HFFc6 (cell line): Measurements from ENCODE around the gene KNDC1. TPM values are rescaled to one million over a fixed set of nuclear protein-coding genes. Genes with fewer than 3 reads are reported as not detected.

Experiments
- DNase-seq: peaks from one replicate; pipeline ENCODE4 v3.0.0-alpha.2; 2018
- H3K27ac Mint-ChIP-seq: 2 replicates; pipeline ENCODE4 v1.8.0; 2020; ENCODE audit warnings: mild to moderate bottlenecking, mixed read lengths
- H3K27me3 Mint-ChIP-seq: 2 replicates; pipeline ENCODE4 v1.8.0; 2021; ENCODE audit warnings: mild to moderate bottlenecking, moderate library complexity, mixed read lengths; ENCODE audit not compliant: insufficient read depth
- H3K36me3 Mint-ChIP-seq: 2 replicates; pipeline ENCODE4 v1.8.0; 2021; ENCODE audit warnings: low read depth, mixed read lengths
- H3K4me1 Mint-ChIP-seq: 2 replicates; pipeline ENCODE4 v1.8.0; 2020; ENCODE audit warnings: low read depth, mixed read lengths
- H3K4me3 Mint-ChIP-seq: 2 replicates; pipeline ENCODE4 v1.8.0; 2020; ENCODE audit warnings: mild to moderate bottlenecking, moderate library complexity, mixed read lengths
- H3K9me3 Mint-ChIP-seq: 2 replicates; pipeline ENCODE4 v1.8.0; 2020; ENCODE audit warnings: mild to moderate bottlenecking, mixed read lengths
- total RNA-seq, 6 experiments: library from RNA; stranded (reverse); fragmentation: NEBNext Ultra II Directional; extraction: Animal tissue kit (Norgen Biotek cat#: 25700); gene quantifications; 2 replicates in 1 of 6; 3 replicates in 5 of 6; pipeline ENCODE4 v1.2.3, GENCODE V29; 2021
- TF ChIP-seq, protein P1 (sequence below): fragments of 200-600 bp; sonication (generic); IDR thresholded peaks from 2 replicates; pipeline ENCODE4 v1.5.0; 2021; ENCODE audit warnings: antibody characterized with exemption, mild to moderate bottlenecking

Gene KNDC1
- total RNA-seq, 6 experiments from 2014 or later: 0.05 to 1.00 (median 0.28) TPM; not detected in 3

DNA sequence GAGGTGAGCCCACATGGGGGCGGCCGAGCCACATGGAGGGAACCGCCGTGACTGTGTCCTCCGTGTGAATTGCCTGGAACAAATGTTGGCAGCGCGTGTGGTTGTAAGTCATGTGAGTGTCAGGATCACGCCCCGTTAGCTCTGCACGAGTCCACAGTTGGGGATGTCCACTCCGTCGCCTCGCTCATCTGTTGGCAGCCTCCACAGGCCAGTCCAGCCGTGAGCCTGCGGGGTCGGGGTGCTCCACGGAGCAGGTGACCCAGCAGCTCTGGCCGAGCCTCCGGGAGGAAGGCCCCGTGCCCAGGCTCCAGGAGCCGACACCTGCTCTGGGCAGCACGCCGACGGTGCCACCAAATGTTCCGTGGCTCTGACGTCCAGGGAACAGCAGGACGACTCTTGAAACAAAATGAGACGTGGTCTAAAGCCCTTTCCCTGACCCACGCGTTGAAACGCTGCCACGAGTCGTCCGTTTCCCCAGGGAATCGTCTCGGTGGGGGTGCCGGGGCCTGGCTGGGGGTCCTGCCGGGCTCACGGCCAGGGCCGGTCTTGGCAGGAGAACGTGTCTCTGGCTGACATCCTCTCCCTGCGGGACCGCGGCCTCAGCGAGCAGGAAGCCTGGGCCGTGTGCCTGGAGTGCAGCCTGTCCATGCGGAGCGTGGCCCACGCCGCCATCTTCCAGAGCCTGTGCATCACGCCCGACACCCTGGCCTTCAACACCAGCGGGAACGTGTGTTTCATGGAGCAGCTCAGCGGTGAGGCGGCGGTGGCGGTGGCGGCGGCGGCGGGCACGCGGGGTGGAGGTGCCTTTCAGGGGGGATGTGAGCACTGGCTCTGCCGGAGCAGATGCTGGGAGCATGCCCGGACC is 7.0 kb downstream of the KNDC1 start:
- Mint-ChIP-seq H3K27ac (no peak overlapping the region), H3K9me3 (peaks cover 19% of the 10 kb centered on the region), H3K27me3 (peaks cover 11% of the 10 kb centered on the region), H3K36me3 (no peaks in the 10 kb centered on the region), H3K4me3 (no peak overlapping the region), H3K4me1 (no peaks in the 10 kb centered on the region)
- DNase-seq: no peak
- TF ChIP-seq, protein P1, sequence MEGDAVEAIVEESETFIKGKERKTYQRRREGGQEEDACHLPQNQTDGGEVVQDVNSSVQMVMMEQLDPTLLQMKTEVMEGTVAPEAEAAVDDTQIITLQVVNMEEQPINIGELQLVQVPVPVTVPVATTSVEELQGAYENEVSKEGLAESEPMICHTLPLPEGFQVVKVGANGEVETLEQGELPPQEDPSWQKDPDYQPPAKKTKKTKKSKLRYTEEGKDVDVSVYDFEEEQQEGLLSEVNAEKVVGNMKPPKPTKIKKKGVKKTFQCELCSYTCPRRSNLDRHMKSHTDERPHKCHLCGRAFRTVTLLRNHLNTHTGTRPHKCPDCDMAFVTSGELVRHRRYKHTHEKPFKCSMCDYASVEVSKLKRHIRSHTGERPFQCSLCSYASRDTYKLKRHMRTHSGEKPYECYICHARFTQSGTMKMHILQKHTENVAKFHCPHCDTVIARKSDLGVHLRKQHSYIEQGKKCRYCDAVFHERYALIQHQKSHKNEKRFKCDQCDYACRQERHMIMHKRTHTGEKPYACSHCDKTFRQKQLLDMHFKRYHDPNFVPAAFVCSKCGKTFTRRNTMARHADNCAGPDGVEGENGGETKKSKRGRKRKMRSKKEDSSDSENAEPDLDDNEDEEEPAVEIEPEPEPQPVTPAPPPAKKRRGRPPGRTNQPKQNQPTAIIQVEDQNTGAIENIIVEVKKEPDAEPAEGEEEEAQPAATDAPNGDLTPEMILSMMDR: no peak

DNA sequence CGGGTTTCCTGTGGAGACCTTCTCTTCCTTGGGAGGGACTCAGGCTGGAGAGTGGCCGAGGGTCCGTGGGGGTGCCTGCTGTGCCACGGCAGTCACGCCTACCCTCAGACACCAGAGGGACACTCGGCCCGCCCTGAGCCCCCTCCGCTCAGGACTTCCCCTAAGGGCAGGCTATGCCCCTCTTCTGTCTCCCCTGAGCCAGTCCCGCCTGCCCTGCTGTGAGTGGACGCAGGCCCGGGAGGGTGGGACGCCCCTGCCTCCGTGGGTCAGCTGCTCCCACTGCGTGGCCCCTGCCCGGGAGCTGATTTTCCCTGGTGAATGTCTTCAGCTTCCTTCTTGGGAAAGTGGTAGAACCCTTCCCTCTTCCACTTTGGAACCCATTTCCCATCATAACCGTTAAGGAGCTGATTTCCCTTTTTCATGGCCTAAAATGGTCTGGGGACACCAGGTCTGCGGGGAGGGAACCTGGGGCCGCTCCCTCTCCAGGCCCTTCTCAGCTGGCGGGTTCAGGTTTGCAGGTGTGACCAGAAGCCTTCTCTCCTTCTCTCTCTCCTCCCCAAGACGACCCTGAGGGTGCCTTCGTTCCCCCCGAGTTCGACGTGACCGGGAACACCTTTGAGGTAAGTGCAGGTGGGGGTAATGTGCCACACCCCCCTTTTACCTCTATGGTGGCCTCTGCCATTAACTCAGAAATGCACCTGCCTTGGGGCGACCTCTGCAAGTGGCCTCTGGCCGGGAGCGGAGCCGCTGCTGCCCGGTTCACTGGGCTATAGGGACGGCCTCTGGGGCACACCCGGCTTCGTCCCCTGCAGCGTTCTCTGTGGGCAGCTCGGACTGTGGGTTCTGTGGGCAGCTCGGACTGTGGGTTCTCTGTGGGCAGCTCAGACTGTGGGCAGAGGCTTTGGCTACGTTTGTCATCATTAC is 7.9 kb downstream of the KNDC1 start:
- no peak for DNase-seq
- TF ChIP-seq, protein P1: no peak
- Mint-ChIP-seq H3K27ac (no peak overlapping the region), H3K36me3 (no peaks in the 10 kb centered on the region), H3K9me3 (peaks cover 20% of the 10 kb centered on the region), H3K27me3 (peaks cover 9% of the 10 kb centered on the region), H3K4me3 (no peak overlapping the region), H3K4me1 (no peaks in the 10 kb centered on the region)

DNA sequence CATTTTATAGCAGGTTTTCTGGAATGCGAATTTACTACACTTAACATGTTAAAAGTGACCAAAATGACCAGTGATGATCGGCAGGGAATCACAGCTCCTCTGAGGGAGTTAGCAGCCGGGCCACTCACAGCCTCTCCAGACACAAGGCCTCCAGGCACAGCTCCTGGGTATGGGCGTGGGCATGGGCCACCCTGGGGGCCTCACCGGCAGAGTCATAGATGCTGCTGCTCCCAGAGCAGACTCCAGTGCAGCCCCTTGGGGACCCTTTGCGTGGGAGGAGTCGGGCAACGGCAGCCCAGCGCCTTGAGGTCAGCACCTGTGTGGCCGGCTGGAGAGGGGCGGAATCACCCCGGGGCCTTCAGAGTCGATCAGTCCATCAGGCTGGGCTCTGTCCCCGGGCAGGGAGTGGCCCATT is 8.6 kb downstream of the KNDC1 start:
- Mint-ChIP-seq H3K4me1 (no peaks in the 10 kb centered on the region), H3K27ac (no peak overlapping the region), H3K36me3 (no peaks in the 10 kb centered on the region), H3K4me3 (no peak overlapping the region), H3K9me3 (peaks cover 24% of the 10 kb centered on the region), H3K27me3 (peaks cover 8% of the 10 kb centered on the region)
- TF ChIP-seq, protein P1: no peak
- DNase-seq: no peak

DNA sequence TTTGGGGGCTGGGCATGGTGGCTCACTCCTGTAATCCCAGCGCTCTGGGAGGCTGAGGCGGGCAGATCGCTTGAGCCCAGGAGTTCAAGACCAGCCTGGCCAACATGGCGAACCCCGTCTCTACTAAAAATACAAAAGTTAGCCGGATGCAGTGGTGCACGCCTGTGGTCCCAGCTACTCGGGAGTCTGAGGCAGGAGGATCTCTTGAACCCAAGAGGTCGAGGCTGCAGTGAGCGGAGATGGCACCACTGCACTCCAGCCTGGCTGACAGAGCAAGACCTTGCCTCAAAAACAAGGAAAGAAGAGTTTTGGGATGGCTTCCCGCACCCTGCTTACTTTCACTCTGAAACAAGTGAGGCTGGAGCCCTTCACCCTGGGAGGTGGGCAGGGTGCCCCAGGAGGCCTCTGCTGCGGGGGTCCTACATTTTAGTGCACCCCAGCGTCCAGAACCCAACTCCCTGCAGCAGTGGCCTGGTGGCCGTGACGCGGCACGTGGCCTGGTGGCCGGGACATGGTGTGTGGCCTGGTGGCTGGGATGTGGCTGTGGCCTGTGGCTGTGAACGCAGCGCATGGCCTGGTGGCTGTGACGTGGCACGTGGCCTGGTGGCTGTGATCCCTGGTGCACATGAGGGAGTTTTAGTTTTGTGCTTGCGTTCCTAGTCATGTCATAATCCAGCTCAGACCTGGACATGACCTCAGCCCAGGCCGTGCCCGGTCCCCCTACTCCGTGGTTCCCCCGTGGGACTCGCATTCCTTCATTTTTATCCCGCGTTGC is 9.3 kb downstream of the KNDC1 start:
- DNase-seq: no peak
- H3K4me1 Mint-ChIP-seq: no peaks in the 10 kb centered on the region
- H3K36me3 Mint-ChIP-seq: no peaks in the 10 kb centered on the region
- TF ChIP-seq, protein P1: no peak
- H3K27me3 Mint-ChIP-seq: peaks cover 8% of the 10 kb centered on the region
- no peak overlapping the region for H3K4me3 Mint-ChIP-seq
- H3K27ac Mint-ChIP-seq: no peak overlapping the region
- H3K9me3 Mint-ChIP-seq: peaks cover 24% of the 10 kb centered on the region

DNA sequence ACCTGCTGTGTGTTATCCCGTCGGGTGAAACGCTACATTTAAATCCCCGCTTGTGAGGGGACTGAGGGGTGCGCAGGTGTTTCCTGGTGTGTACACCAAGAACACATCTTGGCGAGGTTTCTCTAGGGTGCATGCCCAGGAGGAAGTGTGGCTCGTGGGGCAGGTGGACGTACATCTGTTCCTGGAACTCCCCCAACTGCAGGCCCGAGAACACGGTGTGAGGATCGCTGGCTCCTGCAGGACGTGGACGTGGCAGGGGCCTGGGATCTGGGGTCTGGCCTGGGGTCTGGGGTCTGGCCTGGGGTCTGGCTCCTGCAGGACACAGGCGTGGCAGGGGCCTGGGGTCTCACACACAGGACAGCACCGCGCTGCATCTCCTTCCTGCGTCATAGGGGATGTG is 10.1 kb downstream of the KNDC1 start:
- Mint-ChIP-seq H3K27ac (no peak overlapping the region), H3K4me1 (no peaks in the 10 kb centered on the region), H3K27me3 (peaks cover 8% of the 10 kb centered on the region), H3K9me3 (peaks cover 24% of the 10 kb centered on the region), H3K4me3 (no peak overlapping the region), H3K36me3 (no peaks in the 10 kb centered on the region)
- TF ChIP-seq, protein P1: no peak
- DNase-seq: no peak
